ENCODE results near the gene PELI2. TPM values are rescaled to one million over a fixed set of nuclear protein-coding genes. Genes with fewer than 3 reads are reported as not detected.

Gene PELI2
- total RNA-seq, 1 donor from 2014 or later: 27.2 TPM

GRCh38 chr14:56196274-56196673 lies 78.1 kb downstream of the PELI2 start:
- no peak overlapping the region for H3K27ac ChIP-seq
- DNase-seq (ENCODE audit: low spot score): no peak
- H3F3A ChIP-seq (ENCODE audit: low read depth): peaks cover 11% of the 10 kb centered on the region
- H3K27ac Mint-ChIP-seq: no peak overlapping the region
- no peak overlapping the region for H3K4me2 ChIP-seq
- H3K4me1 ChIP-seq: peaks cover 35% of the 10 kb centered on the region
- H3K27me3 ChIP-seq: no peaks in the 10 kb centered on the region
- H3K4me3 ChIP-seq: no peak overlapping the region
- H4K20me1 ChIP-seq (ENCODE audit: low read depth): peaks cover 19% of the 10 kb centered on the region
- no peak overlapping the region for H2AFZ ChIP-seq (replicated peaks)
- H3K9me3 ChIP-seq (ENCODE audit: low read depth): no peaks in the 10 kb centered on the region
- no peaks in the 10 kb centered on the region for H3K9me3 Mint-ChIP-seq
- H3K9ac ChIP-seq: no peak overlapping the region
- peaks cover 19% of the 10 kb centered on the region for H3K4me1 Mint-ChIP-seq
- no peaks in the 10 kb centered on the region for H3K36me3 Mint-ChIP-seq
- no peak overlapping the region for H3K4me3 Mint-ChIP-seq
- TF ChIP-seq EZH2phosphoT487 (IDR thresholded peaks at IDR 0.05): no peak
- TF ChIP-seq EZH2 (IDR thresholded peaks at IDR 0.05): no peak
- no peak for TF ChIP-seq CTCF (IDR thresholded peaks at IDR 0.05)
- peaks cover 6% of the 10 kb centered on the region for H3K79me2 ChIP-seq (ENCODE audit: low read depth)
- peaks cover 2% of the 10 kb centered on the region for H3K27me3 Mint-ChIP-seq (ENCODE audit: insufficient read depth, low read depth)
- no peaks in the 10 kb centered on the region for H3K36me3 ChIP-seq

GRCh38 chr14:56197150-56197549 lies 78.9 kb downstream of the PELI2 start:
- no peak overlapping the region for H3K27ac Mint-ChIP-seq
- H3K4me3 Mint-ChIP-seq: no peak overlapping the region
- H2AFZ ChIP-seq (replicated peaks): no peak overlapping the region
- H3K27me3 ChIP-seq: no peaks in the 10 kb centered on the region
- no peak for DNase-seq (ENCODE audit: low spot score)
- peaks cover 19% of the 10 kb centered on the region for H3K4me1 Mint-ChIP-seq
- peaks cover 2% of the 10 kb centered on the region for H3K27me3 Mint-ChIP-seq (ENCODE audit: insufficient read depth, low read depth)
- peaks cover 36% of the 10 kb centered on the region for H3K4me1 ChIP-seq
- H3K9me3 Mint-ChIP-seq: no peaks in the 10 kb centered on the region
- no peak overlapping the region for H3K4me2 ChIP-seq
- H3K9me3 ChIP-seq (ENCODE audit: low read depth): no peaks in the 10 kb centered on the region
- H3F3A ChIP-seq (ENCODE audit: low read depth): peaks cover 11% of the 10 kb centered on the region
- H3K36me3 Mint-ChIP-seq: no peaks in the 10 kb centered on the region
- H4K20me1 ChIP-seq (ENCODE audit: low read depth): peaks cover 19% of the 10 kb centered on the region
- H3K27ac ChIP-seq: no peak overlapping the region
- no peaks in the 10 kb centered on the region for H3K36me3 ChIP-seq
- peaks cover 6% of the 10 kb centered on the region for H3K79me2 ChIP-seq (ENCODE audit: low read depth)
- TF ChIP-seq EZH2phosphoT487 (IDR thresholded peaks at IDR 0.05): no peak
- TF ChIP-seq EZH2 (IDR thresholded peaks at IDR 0.05): no peak
- H3K9ac ChIP-seq: no peak overlapping the region
- H3K4me3 ChIP-seq: no peak overlapping the region

- Mint-ChIP-seq H3K4me3 (no peak overlapping the region), H3K27me3 (ENCODE audit: insufficient read depth, low read depth) (no peaks in the 10 kb centered on the region), H3K27ac (no peak overlapping the region), H3K4me1 (peaks cover 16% of the 10 kb centered on the region), H3K9me3 (no peaks in the 10 kb centered on the region), H3K36me3 (no peaks in the 10 kb centered on the region)
- no peak overlapping the region for H3K9ac ChIP-seq
- no peak overlapping the region for H3K4me3 ChIP-seq
- TF ChIP-seq CTCF (IDR thresholded peaks at IDR 0.05): no peak
- TF ChIP-seq EZH2phosphoT487 (IDR thresholded peaks at IDR 0.05): no peak
- no peak for TF ChIP-seq EZH2 (IDR thresholded peaks at IDR 0.05)
- DNase-seq (ENCODE audit: low spot score): no peak
- H3K27me3 ChIP-seq: no peaks in the 10 kb centered on the region
- H3K4me2 ChIP-seq: no peak overlapping the region
- no peaks in the 10 kb centered on the region for H3K9me3 ChIP-seq (ENCODE audit: low read depth)
- H3F3A ChIP-seq (ENCODE audit: low read depth): peaks cover 17% of the 10 kb centered on the region
- no peak overlapping the region for H3K27ac ChIP-seq
- H3K36me3 ChIP-seq: no peaks in the 10 kb centered on the region
- peaks cover 31% of the 10 kb centered on the region for H3K4me1 ChIP-seq
- H2AFZ ChIP-seq (replicated peaks): no peak overlapping the region
- H4K20me1 ChIP-seq (ENCODE audit: low read depth): peaks cover 24% of the 10 kb centered on the region
- H3K79me2 ChIP-seq (ENCODE audit: low read depth): peaks cover 6% of the 10 kb centered on the region
Observed at GRCh38 chr14:56198438-56198837, 80.2 kb downstream of the PELI2 start.

- Mint-ChIP-seq H3K9me3 (no peaks in the 10 kb centered on the region), H3K36me3 (no peaks in the 10 kb centered on the region), H3K27ac (no peak overlapping the region), H3K4me1 (peaks cover 16% of the 10 kb centered on the region), H3K4me3 (no peak overlapping the region), H3K27me3 (ENCODE audit: insufficient read depth, low read depth) (no peaks in the 10 kb centered on the region)
- no peak overlapping the region for H3K4me2 ChIP-seq
- H3K9ac ChIP-seq: no peak overlapping the region
- peaks cover 29% of the 10 kb centered on the region for H4K20me1 ChIP-seq (ENCODE audit: low read depth)
- TF ChIP-seq CTCF (IDR thresholded peaks at IDR 0.05) (no peak), EZH2phosphoT487 (IDR thresholded peaks at IDR 0.05) (no peak), EZH2 (IDR thresholded peaks at IDR 0.05) (no peak)
- H3K36me3 ChIP-seq: no peaks in the 10 kb centered on the region
- peaks cover 23% of the 10 kb centered on the region for H3F3A ChIP-seq (ENCODE audit: low read depth)
- no peak for DNase-seq (ENCODE audit: low spot score)
- H3K79me2 ChIP-seq (ENCODE audit: low read depth): peaks cover 9% of the 10 kb centered on the region
- no peaks in the 10 kb centered on the region for H3K27me3 ChIP-seq
- no peaks in the 10 kb centered on the region for H3K9me3 ChIP-seq (ENCODE audit: low read depth)
- H3K4me3 ChIP-seq: no peak overlapping the region
- peaks cover 34% of the 10 kb centered on the region for H3K4me1 ChIP-seq
- no peak overlapping the region for H2AFZ ChIP-seq (replicated peaks)
- H3K27ac ChIP-seq: no peak overlapping the region
Observed at GRCh38 chr14:56199095-56199981, 81.1 kb downstream of the PELI2 start.

All from neural progenitor cell (in vitro differentiated cells).